Transverse colon (tissue), 4 donors: ENCODE results near the gene MGAT5B.

Experiments
- POLR2AphosphoS5 ChIP-seq, 3 donors: sonication (generic); formaldehyde crosslinking; IDR thresholded peaks; one replicate each; pipeline ENCODE4 v1.6.1; 2016; ENCODE audit warnings: antibody characterized with exemption in 3 of 3
- TF ChIP-seq, protein P1 (sequence below), 5 experiments: fragments of 200-600 bp in 3 of 5; fragments of 450-650 bp in 2 of 5; sonication (generic) in 3 of 5; IDR thresholded peaks; 1 replicate in 2 of 5; 2 replicates in 3 of 5; pipeline ENCODE4 v1.5.1; 2016 to 2017; ENCODE audit warnings: antibody characterized with exemption in 5 of 5, inconsistent platforms in 3 of 5, mild to moderate bottlenecking in 2 of 5, moderate library complexity in 1 of 5

DNA sequence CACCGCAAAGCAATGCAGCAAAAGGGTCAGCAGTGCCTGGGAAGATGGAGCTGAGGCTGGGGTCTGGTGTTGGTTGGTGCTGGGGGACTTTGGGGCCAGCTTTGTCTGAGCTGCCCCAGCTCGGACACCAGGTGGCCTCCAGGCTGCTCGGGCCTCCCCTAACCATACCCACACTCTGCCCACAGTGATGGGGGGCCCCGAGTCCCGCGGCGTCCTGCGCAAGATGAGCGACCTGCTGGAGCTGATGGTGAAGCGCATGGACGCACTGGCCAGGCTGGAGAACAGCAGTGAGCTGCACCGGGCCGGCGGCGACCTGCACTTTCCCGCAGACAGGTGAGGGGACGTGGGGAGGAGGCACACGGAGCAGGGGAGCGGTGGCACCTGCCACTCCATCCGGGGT lies 13.8 kb downstream of the MGAT5B start:
- no peak for TF ChIP-seq POLR2AphosphoS5 (IDR thresholded peaks at IDR 0.05)
- TF ChIP-seq, protein P1, sequence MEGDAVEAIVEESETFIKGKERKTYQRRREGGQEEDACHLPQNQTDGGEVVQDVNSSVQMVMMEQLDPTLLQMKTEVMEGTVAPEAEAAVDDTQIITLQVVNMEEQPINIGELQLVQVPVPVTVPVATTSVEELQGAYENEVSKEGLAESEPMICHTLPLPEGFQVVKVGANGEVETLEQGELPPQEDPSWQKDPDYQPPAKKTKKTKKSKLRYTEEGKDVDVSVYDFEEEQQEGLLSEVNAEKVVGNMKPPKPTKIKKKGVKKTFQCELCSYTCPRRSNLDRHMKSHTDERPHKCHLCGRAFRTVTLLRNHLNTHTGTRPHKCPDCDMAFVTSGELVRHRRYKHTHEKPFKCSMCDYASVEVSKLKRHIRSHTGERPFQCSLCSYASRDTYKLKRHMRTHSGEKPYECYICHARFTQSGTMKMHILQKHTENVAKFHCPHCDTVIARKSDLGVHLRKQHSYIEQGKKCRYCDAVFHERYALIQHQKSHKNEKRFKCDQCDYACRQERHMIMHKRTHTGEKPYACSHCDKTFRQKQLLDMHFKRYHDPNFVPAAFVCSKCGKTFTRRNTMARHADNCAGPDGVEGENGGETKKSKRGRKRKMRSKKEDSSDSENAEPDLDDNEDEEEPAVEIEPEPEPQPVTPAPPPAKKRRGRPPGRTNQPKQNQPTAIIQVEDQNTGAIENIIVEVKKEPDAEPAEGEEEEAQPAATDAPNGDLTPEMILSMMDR (IDR thresholded peaks at IDR 0.05), result no peak
